K562 (cell line): ENCODE data around the gene MPV17L2. TPM values are rescaled to one million over a fixed set of nuclear protein-coding genes. Genes with fewer than 3 reads are reported as not detected.
A peak's percentile ranks its signal among the peaks of the same experiment; 100 is the strongest.

Experiments used
- CHCHD3 ChIP-seq: fragments of 250-450 bp; sonication (Bioruptor Pico); IDR thresholded peaks from 2 replicates; pipeline ENCODE4 v2.1.2; 2022; ENCODE audit warnings: mild to moderate bottlenecking
- CHD4 ChIP-seq: fragments of 200-600 bp; sonication (generic); IDR thresholded peaks from 3 replicates; pipeline ENCODE4 v1.6.1; 2012; ENCODE audit warnings: low read depth, mild to moderate bottlenecking, mixed read lengths, low read length, inconsistent platforms; ENCODE audit not compliant: insufficient read depth, insufficient replicate concordance, poor library complexity, severe bottlenecking
- CLOCK ChIP-seq: fragments of 250-450 bp; sonication (Bioruptor Pico); IDR thresholded peaks from 2 replicates; pipeline ENCODE4 v1.4.0; 2020; ENCODE audit warnings: mild to moderate bottlenecking, moderate library complexity, borderline replicate concordance
- DPF2 ChIP-seq: fragments of 450-650 bp; IDR thresholded peaks from 2 replicates; pipeline ENCODE4 v1.6.1; 2016
- HDAC2 ChIP-seq: fragments of 450-650 bp; IDR thresholded peaks from 2 replicates; pipeline ENCODE4 v1.6.1; 2016; ENCODE audit warnings: mild to moderate bottlenecking
- MIER1 ChIP-seq: fragments of 450-650 bp; IDR thresholded peaks from 2 replicates; pipeline ENCODE4 v1.6.1; 2016; ENCODE audit warnings: antibody characterized with exemption, mild to moderate bottlenecking, low read depth
- NCOA1 ChIP-seq: fragments of 450-650 bp; IDR thresholded peaks from 2 replicates; pipeline ENCODE4 v1.6.1; 2016; ENCODE audit warnings: low read depth
- NR3C1 ChIP-seq: sonication (generic); formaldehyde crosslinking; IDR thresholded peaks from 2 replicates; pipeline ENCODE4 v1.8.1; 2022; ENCODE audit warnings: missing genetic modification reagents
- PCBP1 ChIP-seq: fragments of 200-400 bp; formaldehyde crosslinking; IDR thresholded peaks from 2 replicates; pipeline ENCODE4 v1.6.1; 2018; ENCODE audit warnings: mild to moderate bottlenecking, low read depth, low read length; ENCODE audit not compliant: poor library complexity, severe bottlenecking
- PTBP1 ChIP-seq: fragments of 200-400 bp; formaldehyde crosslinking; IDR thresholded peaks from 2 replicates; pipeline ENCODE4 v1.6.1; 2017; ENCODE audit warnings: low read depth, low read length
- RBM14 ChIP-seq: fragments of 200-400 bp; formaldehyde crosslinking; IDR thresholded peaks from 2 replicates; pipeline ENCODE4 v1.6.1; 2018; ENCODE audit warnings: low read depth, mild to moderate bottlenecking, low read length, moderate library complexity, borderline replicate concordance; ENCODE audit not compliant: insufficient read depth
- USF1 ChIP-seq: sonication (generic); formaldehyde crosslinking; IDR thresholded peaks from 2 replicates; pipeline ENCODE4 v1.9.0; 2022; ENCODE audit warnings: mild to moderate bottlenecking, missing genetic modification reagents
- XRCC5 ChIP-seq: fragments of 200-400 bp; formaldehyde crosslinking; IDR thresholded peaks from 2 replicates; pipeline ENCODE4 v1.6.1; 2017; ENCODE audit warnings: low read depth, mild to moderate bottlenecking, low read length
- ZFP36 ChIP-seq: fragments of 150-350 bp; IDR thresholded peaks from 2 replicates; pipeline ENCODE4 v1.6.1; 2018; ENCODE audit warnings: low read length, low read depth; ENCODE audit not compliant: partially characterized antibody
- ZKSCAN3 ChIP-seq: fragments of 250-450 bp; sonication (Bioruptor Pico); IDR thresholded peaks from 2 replicates; pipeline ENCODE4 v1.4.0; 2020
- ZNF217 ChIP-seq: sonication (generic); formaldehyde crosslinking; IDR thresholded peaks from 2 replicates; pipeline ENCODE4 v1.8.0; 2022; ENCODE audit warnings: mild to moderate bottlenecking, missing genetic modification reagents
- ZNF311 ChIP-seq: fragments of 250-450 bp; sonication (Bioruptor Pico); IDR thresholded peaks from 2 replicates; pipeline ENCODE4 v1.4.0; 2020; ENCODE audit warnings: mild to moderate bottlenecking, moderate library complexity
- ZNF551 ChIP-seq: fragments of 250-450 bp; sonication (Bioruptor Pico); IDR thresholded peaks from 2 replicates; pipeline ENCODE4 v1.5.0; 2021; ENCODE audit warnings: mild to moderate bottlenecking, moderate library complexity
- ZNF77 ChIP-seq: fragments of 250-450 bp; sonication (Bioruptor Pico); IDR thresholded peaks from 2 replicates; pipeline ENCODE4 v1.5.0; 2020
- polyA plus RNA-seq, 8 experiments: library from polyadenylated mRNA; depleted of rRNA in 4 of 8; stranded (reverse) in 5 of 8; unstranded in 3 of 8; fragments of >200 nt; fragmentation: Nextera tagmentation in 2 of 8; fragmentation: Illumina TruSeq in 1 of 8; extraction: Ambion mirVana in 2 of 8; extraction: Trizol in 1 of 8; gene quantifications; 2 replicates each; pipeline versions ENCODE4 v1.2.1 to v1.2.3, GENCODE V29; 2011 to 2014; ENCODE audit warnings: inconsistent platforms in 1 of 8, missing spikeins in 1 of 8
- total RNA-seq, 7 experiments: library from RNA; depleted of rRNA in 6 of 7; stranded (reverse); fragments of >200 nt in 6 of 7; fragmentation: Illumina TruSeq in 2 of 7; extraction: Trizol in 2 of 7; gene quantifications; 2 replicates each; pipeline versions ENCODE4 v1.2.1 to v1.2.3, GENCODE V29; 2011 to 2021; ENCODE audit warnings: low replicate concordance in 1 of 7
- TF ChIP-seq, protein P1 (sequence below): fragments of 450-650 bp; conservative IDR thresholded peaks from 2 replicates; pipeline ENCODE4 v1.6.1; 2016; ENCODE audit warnings: missing genetic modification characterization, low read depth, mild to moderate bottlenecking, missing compliant biosample characterization, moderate library complexity
- TF ChIP-seq, protein P2 (sequence below): sonication (generic); formaldehyde crosslinking; IDR thresholded peaks from 2 replicates; pipeline ENCODE4 v1.8.1; 2022; ENCODE audit warnings: missing genetic modification reagents
- TF ChIP-seq, protein P3 (sequence below): fragments of 450-650 bp; formaldehyde crosslinking; IDR thresholded peaks from 2 replicates; pipeline ENCODE4 v1.4.0; 2020; ENCODE audit warnings: mild to moderate bottlenecking, mixed read lengths

The MPV17L2 gene
- total and polyA plus RNA-seq, 9 of the 15 experiments (the other 6 are each of a cell fraction or from before 2014, with no cell fraction given) = 10.6 to 60.2 (median 28.5) TPM

GRCh38 chr19:18160493-18160970 lies 32.5 kb upstream of the MPV17L2 start (continued):
- TF ChIP-seq USF1 (CRISPR knock-in tag) = peak; percentile 39; the same call in 1 of the 2 replicates
- no peak for TF ChIP-seq NR3C1 (CRISPR knock-in tag)
- TF ChIP-seq CHCHD3 (CRISPR knock-in tag) = no peak
- TF ChIP-seq CHD4 = peak; percentile 29
- no peak for TF ChIP-seq ZNF311 (CRISPR knock-in tag)
- peak; percentile 65 for TF ChIP-seq ZFP36
- no peak for TF ChIP-seq ZNF551 (CRISPR knock-in tag)
- no peak for TF ChIP-seq CLOCK
- peak; percentile 70 for TF ChIP-seq PCBP1
- TF ChIP-seq, protein P1, sequence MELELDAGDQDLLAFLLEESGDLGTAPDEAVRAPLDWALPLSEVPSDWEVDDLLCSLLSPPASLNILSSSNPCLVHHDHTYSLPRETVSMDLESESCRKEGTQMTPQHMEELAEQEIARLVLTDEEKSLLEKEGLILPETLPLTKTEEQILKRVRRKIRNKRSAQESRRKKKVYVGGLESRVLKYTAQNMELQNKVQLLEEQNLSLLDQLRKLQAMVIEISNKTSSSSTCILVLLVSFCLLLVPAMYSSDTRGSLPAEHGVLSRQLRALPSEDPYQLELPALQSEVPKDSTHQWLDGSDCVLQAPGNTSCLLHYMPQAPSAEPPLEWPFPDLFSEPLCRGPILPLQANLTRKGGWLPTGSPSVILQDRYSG = 0 out of 2 replicates have a peak, but pooled peaks have one; percentile 39
- no peak for TF ChIP-seq NCOA1
- TF ChIP-seq ZNF217 (CRISPR knock-in tag) = no peak
- TF ChIP-seq MIER1 = no peak
- TF ChIP-seq DPF2 = 0 out of 2 replicates have a peak, but pooled peaks have one; percentile 32
- TF ChIP-seq, protein P2, sequence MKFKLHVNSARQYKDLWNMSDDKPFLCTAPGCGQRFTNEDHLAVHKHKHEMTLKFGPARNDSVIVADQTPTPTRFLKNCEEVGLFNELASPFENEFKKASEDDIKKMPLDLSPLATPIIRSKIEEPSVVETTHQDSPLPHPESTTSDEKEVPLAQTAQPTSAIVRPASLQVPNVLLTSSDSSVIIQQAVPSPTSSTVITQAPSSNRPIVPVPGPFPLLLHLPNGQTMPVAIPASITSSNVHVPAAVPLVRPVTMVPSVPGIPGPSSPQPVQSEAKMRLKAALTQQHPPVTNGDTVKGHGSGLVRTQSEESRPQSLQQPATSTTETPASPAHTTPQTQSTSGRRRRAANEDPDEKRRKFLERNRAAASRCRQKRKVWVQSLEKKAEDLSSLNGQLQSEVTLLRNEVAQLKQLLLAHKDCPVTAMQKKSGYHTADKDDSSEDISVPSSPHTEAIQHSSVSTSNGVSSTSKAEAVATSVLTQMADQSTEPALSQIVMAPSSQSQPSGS (CRISPR knock-in tag) = no peak
- TF ChIP-seq ZNF77 (CRISPR knock-in tag) = no peak
- TF ChIP-seq PTBP1 = 0 out of 2 replicates have a peak, but pooled peaks have one; percentile 63
- 0 out of 2 replicates have a peak, but pooled peaks have one; percentile 20 for TF ChIP-seq XRCC5
- no peak for TF ChIP-seq ZKSCAN3 (CRISPR knock-in tag)
- peak; percentile 61; the same call in 1 of the 2 replicates for TF ChIP-seq HDAC2
- TF ChIP-seq, protein P3, sequence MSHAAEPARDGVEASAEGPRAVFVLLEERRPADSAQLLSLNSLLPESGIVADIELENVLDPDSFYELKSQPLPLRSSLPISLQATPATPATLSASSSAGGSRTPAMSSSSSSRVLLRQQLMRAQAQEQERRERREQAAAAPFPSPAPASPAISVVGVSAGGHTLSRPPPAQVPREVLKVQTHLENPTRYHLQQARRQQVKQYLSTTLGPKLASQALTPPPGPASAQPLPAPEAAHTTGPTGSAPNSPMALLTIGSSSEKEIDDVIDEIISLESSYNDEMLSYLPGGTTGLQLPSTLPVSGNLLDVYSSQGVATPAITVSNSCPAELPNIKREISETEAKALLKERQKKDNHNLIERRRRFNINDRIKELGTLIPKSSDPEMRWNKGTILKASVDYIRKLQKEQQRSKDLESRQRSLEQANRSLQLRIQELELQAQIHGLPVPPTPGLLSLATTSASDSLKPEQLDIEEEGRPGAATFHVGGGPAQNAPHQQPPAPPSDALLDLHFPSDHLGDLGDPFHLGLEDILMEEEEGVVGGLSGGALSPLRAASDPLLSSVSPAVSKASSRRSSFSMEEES = no peak
- TF ChIP-seq RBM14 = no peak
